ENCODE data around the gene PUSL1.

Gene PUSL1

DNA sequence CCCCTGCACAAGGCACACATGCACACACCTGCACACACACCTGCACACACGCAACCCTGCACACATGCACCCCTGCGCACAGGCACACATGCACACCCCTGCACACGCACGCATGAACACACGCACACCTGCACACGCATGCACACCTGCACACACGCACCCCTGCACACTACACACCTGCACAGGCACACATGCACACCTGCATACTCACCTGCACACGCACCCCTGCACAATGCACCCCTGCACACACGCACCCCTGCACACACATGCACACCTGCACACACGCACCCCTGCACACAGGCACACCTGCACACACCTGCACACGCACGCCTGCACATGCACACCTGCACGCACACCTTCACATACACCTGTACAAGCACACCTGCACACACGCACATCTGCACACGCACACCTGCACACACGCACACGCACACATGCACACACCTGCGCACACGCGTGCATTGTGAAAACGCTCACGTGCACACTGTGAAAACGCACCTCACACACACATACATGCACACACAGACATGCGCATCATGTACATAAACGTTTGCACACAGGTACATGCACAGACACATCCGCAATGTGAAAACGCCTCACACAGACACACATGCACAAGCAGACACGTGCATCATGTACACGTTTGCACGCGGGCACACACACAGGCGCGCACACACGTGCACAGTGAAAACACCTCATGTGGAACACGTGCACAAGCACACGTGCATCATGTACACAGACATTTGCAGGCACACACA is 32.6 kb downstream of the PUSL1 start:
- DNase-seq: no peak

DNA sequence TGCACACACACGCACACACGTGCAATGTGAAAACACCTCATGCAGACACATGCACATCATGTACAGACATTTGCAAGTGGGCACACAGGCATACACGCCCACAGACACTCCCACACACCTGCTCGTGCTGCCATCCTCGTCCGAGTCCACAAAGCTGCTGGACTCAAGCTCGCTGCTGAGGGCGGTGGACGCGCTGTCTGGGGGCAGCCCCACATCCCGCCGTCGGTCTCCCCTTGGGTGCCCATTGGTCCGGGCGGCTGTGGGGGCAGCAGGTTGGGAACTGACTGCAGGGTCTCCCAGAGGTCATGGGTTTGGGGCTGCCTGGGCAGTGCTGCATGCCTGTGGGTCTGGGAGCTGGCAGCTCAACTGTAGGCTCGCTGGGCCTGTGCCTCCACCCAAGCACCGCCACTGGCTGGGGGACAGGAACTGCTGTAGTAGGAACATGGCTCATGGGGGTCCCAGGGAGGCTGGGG is 33.2 kb downstream of the PUSL1 start:
- no peak for DNase-seq

DNA sequence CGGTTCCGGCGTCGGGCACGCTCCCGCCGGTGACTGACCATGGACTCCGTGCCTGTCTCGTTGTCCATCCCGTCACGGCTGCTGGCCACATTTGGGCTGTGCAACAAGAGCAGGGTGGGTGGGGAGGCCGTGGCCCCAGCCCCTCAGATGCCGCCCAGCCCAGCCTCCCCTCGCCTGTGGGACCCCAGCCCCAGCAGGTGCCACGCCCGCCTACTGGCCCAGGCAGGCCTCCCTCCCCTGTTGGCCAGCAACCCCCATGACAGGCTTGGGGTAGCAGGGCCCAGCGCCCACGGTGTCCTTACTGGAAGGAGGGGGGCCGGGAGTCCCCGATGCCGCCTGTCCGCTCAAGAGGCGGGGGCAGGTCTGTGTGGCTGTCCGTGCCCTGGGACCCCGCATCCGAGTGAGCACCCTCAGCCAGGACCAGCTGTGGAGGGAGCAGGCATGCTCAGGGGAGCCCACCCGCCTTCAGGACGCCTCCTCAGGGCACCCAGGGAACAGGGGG is 33.7 kb downstream of the PUSL1 start:
- no peak for DNase-seq

DNA sequence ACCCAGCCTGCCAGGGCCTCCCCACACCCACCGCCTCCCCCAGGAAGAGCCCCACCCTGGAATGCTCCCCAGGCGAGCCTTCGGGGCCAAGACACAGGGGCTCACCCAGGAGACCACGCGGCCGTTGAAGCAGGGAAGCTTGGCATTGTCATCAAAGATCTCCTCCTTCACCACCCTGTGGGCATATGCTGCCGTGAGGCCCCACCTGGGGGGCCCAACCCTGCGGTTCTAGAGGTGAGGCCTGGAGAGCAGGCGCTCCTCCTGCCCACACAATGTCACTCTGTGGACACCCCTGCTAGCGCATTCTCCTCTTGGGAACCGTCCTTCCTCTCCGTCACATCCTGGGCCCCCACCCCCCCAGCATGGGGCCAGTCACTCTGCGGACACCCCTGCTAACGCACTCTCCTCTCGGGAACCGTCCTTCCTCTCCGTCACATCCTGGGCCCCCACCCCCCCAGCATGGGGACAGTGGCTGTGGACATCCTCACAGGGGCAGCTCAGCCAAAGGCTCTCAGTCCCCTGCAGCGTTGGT is 34.3 kb downstream of the PUSL1 start:
- DNase-seq: no peak

DNA sequence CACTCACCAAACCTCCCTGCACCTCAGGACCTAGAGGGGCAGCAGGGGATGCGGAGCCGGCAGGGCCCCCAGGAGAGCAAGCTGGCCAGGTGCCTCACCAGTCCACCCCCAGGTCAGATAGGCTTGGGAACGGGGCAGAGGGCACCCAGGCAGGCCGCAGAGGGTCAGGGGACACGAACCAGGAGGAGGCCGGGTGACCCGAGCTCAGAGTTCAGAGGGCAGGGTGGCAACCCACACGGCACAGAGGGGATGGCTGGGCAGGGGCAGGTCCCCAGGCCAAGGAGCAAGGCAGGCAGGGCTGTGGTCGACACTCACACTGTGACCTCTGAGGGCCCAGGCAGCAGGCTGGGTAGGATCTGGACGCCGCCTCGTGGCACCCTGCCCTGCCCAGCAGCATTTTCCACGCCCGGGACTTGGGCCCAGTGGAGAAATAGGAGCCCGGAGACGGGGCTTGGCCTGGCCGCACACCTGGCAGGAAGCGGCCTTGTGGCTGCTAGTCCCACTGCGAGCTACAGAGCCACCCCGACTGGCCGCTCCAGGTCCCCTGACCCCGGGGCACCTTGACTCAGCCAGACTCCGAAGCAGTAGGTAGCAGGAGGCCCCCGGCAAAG is 35.5 kb downstream of the PUSL1 start:
- no peak for DNase-seq

DNA sequence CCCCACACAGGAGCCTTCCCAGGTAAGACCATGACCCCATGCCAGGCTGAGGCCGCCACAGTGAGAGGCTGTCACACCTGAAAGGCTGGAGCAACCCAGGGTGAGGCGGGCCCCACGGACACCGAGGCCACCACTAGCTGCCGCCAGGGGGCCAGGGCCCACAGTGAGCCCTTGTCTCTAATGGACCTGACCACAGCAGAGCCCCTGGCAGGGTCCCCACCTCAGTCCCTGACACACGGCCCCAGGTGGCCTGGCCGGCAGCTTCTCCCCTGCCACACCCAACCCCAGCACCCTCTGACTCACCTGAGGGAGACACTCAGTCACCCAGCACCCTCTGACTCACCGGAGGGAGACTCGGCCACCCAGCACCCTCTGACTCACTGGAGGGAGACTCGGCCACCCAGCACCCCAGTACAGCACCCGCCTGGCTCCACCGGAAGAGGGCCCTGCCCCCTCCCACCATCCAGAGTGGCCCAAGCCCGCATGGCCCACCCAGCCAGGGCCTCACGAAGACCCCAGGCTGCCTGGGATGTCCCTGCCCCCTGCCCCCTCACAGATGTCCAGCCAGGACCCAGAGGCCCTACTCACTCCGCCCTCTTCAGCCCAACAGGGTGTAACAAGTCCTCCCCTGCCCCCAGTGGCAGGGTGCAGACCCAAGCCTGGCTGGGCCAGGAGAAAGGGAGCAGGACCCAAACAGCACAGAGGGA is 36.4 kb downstream of the PUSL1 start:
- DNase-seq: peak; percentile 58

DNA sequence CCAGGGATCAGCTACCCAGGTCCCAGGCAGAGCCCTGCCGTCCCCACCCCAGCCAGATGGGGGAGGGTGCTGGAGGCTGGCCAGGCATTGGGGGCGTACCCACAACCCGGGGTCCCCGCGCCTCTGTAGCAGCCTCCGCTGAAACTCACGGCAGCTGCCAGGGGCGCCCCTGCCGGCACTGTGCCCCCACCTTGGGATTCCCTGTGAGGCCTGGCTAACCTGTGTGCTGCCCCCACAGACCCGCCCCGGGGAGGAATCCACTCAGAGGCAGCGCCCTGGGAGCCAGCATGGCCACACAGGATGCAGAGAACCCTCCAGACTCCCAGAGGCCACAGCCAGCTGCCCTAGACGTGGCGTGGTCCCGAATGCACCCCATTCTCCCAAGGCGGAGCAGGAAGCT is 37.0 kb downstream of the PUSL1 start:
- DNase-seq: no peak

DNA sequence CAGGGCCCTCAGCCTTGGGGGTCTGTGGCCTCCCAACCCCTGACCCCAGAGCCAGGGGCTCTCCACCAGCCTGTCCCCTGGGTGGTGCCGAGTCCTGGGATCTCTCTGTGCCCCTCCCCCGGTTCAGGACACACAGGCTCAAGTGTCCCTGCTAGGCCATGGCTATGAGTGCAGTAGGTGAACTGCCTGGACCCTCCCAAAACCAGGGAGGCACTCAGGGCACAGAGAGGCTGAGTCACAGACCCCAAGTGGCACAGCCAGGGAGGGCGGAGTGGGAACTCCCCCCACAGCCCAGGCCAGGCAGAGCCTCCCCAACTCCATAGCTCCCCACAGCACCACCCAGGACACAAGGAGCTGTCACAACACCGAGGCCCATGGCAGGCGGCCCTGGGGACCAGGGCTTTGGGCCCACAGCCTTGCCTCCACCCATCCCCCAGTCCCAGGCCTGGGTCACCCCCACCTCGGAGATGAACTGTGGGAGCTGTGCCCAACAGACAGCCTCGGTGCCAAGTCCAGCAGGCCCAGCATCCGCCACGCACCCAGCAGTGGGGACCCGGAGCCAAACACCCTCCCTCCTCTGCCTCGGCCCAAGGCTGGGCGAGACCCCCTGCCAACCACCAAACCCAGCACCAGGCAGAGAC is 37.6 kb downstream of the PUSL1 start:
- no peak for DNase-seq

DNA sequence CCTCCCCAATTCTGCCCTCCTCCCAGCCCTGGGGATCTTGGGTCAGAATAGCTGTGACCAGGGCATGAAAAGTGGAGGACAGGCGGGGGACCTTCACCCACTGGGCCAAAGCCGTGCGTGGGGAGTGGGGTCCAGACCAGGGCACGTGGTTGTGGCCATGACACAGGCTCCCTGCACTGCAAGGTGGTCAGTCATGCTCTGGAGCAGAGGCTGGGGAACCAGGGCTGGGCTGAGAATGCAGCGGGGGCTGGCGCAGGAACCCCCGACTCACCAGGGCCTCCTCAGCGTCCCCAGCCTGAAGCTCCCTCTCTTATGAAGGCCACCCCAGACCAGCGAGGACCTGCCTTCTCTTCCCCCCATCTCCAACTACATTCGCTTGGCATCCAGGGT is 38.1 kb downstream of the PUSL1 start:
- DNase-seq: no peak

DNA sequence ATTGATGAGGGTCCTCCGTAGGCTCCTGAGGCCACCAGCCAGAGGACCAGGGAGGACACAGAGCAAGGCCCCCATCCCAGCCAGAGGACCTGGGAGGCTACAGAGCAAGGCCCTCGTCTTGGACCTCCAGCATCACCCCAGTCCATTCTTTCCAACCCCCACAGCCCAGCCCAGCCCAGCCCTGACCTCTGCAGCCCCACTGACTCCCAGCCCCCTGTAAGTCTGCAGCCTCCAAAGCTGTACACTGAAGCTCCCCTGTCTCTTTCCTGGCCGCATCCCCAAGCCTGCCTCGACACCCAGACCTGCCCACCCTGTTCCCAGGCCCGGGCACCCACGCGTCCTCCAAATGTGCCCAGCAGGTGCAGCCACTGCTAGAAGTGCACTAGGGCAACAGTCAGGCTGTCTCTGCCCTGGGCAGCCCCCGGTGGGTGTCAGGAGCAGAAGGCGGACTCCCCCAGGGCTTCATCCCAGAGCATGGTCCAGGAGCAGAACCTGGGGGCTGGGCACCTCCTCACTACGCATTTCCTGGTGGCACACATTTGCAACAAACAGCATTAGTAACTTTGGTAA is 38.7 kb downstream of the PUSL1 start:
- DNase-seq: no peak

DNA sequence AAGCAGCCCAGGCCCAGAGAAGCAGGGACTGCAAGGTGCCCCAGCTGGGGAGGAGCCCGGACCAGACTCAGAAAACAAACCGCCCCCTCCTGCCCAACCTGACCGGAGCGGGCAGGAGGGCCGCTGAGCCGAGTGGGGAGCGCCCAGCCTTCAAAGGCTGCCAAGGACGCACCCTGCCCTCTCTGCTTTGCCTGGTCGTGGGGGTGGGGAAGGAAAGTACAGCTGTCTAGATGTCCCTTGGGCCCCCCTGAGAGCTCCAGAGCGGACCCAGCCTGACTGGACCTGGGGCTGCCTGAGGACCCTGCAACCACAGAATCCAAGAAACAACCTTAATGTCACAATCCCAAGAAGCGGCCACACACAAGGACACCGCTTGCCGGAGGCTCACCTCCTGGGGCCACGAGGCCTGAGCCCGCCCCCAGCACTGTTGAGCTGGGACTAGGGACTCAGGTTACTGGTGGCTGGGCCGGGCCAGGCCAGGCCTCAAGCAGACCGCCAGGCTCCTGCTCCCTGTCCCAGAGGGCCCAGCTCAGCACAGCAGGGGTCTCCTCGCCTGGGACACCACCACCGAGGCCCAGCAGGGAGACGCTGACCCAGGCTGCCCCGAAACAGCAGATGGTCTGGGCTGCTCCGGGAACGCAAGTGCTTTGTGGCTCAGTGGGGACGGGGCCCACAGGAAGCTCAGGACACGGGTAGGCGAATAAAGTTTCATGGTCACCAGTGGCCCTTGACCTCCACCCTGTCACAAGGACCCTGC is 39.4 kb downstream of the PUSL1 start:
- DNase-seq: no peak

DNA sequence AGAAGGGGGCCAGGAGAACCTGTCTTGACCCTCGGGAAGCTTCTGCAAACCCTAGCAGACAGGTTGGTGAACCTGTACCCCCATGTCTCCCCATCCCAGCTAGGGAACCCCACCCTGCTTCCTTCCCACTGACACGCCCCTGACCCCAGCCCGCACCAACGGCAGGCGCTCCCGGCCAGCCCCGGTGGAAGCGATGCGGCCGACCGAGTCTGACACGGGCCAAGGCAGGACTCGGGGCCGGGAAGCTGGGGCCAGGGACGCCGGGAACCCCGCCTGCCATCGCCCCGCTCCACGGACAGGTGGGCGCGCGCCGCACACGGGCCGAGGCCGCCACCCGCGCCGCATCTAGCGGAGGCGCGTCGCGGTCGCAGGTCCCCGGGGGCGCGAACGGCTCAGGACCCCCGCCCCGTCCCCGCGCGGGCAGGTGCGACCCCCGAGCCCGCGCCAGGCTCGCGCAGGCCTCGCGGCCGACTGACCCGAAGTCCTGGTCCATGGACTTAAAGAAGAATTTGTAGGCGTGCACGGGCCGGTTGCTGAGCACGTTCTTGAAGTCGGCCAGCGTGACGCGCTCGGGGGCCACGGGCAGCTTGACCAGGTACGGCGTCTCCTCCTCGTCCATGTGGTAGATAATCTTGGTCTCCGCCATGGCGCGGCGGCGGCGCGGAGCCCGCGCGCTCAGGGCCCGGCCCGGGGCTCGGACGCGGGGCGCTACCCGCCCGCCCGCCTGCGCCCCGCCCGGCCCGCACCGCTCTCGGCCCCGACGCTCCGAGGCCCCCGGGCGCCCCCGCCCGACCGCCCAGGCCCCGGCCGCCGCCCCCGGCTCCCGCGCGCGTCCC is 40.2 kb downstream of the PUSL1 start:
- no peak for DNase-seq

DNA sequence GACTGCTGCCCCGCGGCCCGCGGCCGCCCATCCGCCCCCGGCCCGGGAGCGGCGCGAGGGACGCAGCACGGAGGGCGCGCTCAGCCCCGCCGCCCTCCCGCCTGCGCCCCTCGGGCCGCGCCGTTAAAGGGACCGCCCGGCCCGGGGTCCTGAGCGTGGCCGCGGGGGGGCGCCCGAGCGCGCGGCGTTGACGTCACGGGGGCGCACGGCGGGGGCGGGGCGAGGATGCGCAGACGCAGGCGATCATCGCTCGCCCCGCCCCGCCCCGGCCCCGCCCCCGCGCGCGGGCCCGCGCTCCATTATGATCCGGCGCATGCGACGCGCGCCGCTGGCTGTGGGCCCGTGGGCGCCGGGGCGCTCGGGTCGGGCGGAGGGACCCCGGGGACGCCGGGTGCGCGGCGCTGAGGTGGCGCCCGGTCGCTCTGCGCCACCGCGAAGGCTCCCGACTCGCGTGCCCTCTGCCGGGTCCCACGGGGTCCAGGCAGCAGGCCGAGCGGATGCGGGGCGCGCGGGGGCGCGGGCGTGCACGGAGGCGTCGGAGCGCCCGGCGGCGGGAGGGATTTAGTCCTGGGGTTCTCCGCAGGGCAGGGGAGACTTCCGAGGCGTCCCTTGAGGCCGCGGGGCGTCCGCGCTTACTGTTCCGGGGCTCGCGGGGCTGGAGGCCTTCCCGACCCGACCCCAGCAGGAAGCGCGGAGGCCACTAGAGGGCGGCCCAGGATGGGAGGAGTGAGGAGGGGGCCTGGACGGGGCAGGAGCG is 41.0 kb downstream of the PUSL1 start, which contains the start of gene DVL1:
Gene DVL1 (minus strand): TSS at position 163 of the 757 bp plus-strand sequence. CDS start 353 bp downstream, outside the sequence.
- DNase-seq: peak; percentile 79

DNA sequence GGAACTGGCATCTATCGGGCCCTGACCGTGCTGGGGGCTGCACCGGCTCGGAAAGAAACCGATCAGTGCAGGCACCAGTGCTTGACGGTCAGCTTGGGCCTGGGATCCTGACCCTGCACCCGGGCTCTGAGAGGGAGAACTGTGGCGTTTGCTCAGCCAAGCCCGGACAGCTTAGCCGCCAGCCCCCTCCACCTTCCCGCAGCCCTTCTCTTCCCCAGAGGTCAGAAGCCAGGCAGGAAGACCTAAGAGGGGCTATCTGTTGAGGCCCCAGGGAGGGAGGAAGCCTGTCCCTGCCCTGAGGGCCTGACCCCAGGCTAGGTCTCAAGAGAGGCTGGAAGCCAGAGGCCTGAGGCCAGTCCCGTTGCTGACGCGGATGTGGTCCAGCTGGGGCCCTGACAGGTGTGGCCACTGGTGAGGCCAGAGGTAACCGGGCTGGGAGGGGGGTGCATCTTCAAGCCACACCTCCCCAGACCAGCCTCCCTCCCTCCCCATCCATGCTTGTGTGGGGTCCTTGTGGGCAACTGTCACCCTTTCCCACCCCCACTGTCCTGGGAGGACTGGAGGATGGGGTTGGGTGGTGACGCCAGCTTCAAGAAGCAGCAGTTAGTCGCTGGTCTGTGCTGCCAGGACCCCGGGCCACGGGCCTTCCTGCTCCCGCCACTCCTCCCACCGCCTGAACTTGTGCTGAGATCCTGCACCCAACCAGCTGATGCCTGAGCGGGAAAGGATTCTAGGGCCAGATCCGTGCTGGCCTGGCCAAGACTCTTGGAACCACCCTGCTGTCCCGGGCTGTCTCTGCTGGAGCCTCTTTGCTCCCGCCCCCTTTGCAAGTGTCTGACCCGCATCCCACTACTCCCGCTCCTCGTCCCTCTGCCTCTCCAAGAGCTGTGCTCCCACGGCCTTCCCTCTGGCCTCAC is 43.4 kb downstream of the PUSL1 start:
- peak; percentile 41 for DNase-seq

DNA sequence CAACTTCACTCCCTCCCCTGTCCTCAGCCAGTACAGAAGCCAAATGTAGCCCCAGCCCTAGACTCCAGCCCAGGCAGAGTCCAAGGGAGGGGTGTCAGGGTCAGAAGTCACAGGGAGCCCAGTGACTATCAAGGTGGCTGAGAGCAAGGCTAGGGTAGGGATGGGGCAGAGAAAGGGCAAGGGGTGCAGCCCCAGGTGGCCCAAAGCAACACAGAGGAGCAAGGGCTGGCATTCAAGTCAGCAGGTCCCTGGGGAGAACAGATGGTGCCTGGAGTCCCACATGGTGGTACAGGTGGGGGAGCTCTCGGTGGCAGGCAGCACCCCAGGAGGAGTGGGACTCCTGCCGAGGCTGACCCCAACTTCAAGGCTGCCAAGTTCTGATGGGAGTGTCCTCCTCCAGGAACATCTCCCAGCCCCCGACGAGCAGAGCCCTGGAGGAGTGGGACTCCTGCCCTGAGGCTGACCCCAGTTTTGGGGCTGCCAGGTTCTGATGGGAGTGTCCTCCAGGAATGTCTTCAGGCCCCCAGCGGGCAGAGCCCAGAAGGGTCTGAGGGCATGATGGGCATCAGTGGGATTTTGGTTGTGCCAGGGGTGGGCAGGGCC is 44.5 kb downstream of the PUSL1 start:
- DNase-seq: no peak

DNA sequence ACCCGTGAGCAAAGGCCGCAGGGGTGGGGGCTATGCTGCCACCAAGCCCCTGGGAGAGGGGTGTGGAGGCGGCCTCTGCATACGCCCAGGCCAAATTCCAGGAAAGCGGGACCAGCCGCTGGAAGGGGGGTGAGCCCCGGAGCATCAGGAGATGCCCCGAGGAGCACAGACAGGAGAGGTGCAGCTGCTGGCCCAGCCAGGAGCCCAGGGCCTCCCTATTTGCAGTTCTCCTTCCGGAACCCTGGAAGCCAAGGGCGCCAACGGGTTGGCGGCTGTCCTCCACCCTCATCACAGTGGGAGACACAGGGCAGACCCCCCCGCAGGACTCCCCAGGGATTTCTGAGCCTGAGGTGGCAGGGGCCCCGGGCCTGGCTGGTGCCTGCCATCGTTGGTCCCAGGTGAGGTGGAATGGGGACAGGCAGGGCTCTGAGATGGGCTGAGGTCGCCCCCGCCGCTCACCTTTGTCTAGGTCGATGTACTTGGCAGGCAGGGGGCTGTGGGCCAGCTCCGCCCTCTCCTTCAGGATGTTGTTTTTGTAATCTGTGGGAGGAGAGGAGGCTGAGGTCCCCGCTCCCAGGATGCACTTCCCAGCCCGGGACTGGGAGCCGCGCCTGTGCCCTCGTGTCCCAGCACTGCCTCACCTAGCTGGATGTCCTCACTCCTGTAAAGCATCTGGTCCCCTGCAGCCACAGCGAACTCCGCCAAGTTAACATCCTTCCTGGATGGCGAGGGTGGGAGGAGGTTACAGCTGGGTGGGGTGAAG is 45.2 kb downstream of the PUSL1 start:
- DNase-seq: no peak
